HG03280 (cell line): Measurements from ENCODE around the gene EPHA4.

Source experiments
- ATAC-seq: cut with Tn5 transposase; IDR thresholded peaks from one replicate; pipeline ENCODE4 v1.9.1; 2021; ENCODE audit warnings: mild to moderate bottlenecking, moderate library complexity; ENCODE audit not compliant: unreplicated experiment

The EPHA4 gene

DNA sequence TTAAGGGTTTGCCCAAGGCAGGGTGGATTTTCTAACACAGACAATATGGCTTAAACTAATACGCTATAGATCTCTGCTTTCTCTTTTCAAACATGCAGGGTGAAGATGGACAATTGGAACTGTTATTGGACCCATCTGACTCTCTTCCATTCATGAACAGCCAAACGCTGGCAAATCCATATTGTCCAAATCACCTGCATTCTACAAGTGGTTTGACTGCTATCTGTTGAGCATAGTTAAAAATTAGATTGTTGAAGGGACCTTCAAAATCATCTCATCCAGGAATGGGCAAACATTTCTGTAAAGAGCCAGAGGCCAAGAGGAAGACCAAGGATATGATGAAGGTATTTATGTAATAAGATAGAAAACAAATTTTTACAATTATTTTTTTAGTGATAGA lies 65.6 kb downstream of the EPHA4 start:
- no peak for ATAC-seq

DNA sequence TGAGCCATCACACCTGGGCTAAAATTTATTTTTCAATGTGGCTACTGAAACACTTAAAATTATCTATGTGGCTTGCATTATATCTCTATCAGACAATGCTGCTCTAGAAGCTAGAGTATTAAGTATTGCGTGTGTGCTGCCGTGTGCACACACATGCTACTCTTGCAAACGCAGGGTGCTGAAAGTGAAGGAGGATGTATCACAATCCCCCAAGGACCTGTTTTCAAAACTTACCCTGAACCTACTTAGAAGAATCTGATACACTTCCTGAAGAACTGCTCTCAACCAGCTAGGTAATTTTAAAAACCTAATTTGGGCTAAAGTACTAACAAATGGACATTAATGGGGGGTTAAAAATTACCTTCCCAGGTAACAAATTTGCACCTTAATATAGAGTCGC lies 66.5 kb downstream of the EPHA4 start:
- no peak for ATAC-seq

DNA sequence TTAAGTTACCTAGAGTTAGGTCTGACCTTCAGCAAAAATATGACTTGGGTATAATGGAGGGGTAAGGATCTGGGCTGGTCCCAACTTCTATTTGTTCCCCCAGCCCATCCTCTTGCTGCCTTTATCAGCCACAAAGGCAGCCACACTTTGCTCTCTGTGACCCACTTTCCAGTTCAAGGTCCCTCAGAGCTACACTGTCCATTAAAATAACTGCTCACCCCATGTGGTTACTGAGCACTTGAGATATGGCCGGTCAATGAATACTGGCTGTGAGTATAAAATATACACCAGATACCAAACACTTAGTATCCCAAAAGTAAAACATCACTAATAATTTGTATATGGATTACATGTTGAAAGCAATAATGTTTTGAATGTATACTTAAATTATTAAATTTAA lies 67.2 kb downstream of the EPHA4 start:
- no peak for ATAC-seq

DNA sequence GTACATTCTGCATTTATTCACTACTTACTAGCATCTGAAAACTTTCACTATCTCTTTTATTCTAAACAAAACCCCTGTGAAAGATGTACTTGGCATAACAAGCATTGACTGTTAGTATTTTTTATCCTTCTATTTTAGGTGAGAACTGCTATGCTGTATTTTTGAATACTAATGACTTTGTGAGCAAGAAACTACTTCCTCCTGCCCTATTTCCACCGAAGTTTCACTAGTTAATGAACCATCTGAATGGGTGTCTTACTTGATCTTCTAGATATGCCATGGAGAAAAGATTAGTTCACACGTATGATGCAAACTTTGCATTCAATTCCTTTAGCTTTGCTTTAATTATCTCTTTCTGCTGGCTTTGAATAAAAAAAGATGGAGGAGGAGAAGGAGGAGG lies 68.1 kb downstream of the EPHA4 start:
- no peak for ATAC-seq

DNA sequence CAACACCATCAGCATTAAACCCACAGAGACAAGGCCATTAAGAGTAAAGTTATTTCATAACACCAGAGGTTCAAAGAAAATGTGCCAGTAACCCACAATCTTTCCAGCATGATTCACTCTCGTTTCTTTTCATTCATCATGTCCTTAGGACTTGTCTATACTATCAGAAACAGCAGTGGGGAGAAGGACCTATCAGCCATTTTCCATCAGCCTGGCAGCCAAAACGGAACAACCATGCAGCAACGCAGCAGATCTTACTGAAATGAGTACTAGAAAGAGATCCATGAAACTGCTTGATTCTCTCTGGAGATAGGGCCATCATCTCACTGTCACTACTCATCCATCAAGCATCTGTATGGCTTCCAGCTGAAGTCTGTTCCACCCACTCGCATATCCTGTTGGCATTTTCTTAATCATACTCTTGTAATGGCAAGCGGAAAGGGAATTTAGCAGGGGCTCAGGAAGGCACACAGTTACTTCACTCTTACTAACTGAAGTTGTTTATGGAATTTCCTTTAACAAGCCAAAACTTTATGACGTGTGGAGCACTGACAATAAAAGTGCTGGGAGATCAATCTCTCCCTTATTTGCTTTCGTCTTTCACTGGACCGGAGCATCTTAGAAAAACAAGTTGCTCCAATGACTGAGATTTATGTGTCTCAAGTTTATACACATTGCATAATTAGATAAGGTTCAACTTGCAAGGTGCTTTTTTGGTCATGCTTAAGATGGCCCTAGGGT lies 69.7 kb downstream of the EPHA4 start:
- no peak for ATAC-seq

DNA sequence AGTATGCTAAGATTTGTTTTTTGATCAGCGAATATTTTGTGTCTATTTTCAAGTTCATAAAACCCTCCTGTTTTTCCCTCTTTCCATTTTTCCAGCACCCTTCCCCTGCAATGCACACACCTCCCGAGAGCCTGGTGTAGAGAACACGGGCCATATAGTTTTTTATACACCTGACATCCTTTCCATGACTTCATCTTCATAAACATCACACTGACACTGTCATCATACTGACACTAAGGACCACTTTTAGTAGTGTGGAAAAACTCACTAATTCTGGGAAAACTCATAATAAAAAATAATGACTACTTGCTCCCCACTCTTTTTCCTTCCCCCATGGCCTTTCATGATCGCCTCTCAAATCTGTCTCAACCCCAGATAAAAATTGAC lies 70.2 kb downstream of the EPHA4 start:
- no peak for ATAC-seq

DNA sequence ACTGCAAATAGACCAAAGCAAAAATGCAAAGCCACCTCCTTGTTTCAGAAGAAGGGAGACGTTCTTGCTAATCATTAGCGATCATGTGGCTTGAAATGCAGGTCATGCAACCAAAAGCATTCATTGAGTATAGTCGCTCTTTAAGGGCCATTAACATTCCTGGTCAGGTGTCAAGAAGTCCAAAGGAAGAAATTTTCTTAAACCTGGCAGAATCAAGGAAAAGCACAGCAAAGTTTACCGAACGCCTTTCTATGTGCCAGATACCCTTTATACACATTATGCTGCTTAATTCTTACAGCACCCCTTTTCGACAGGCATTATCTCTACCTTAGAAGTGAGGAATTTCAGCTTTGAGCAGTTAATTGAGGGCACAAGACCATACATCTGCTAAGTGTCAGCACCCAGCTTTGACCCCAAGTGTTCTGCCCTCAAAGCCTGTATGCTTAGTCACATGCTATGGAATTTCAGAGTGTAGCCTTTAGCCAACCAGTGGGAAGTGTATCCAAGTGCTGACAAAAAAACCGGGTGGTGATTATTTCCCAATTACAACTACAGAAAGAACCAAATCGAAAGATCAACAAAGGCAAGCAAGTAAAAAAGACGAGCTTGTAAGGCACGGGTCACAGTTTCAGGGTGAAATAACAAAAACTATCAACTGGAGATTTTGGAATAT lies 70.8 kb downstream of the EPHA4 start:
- no peak for ATAC-seq

DNA sequence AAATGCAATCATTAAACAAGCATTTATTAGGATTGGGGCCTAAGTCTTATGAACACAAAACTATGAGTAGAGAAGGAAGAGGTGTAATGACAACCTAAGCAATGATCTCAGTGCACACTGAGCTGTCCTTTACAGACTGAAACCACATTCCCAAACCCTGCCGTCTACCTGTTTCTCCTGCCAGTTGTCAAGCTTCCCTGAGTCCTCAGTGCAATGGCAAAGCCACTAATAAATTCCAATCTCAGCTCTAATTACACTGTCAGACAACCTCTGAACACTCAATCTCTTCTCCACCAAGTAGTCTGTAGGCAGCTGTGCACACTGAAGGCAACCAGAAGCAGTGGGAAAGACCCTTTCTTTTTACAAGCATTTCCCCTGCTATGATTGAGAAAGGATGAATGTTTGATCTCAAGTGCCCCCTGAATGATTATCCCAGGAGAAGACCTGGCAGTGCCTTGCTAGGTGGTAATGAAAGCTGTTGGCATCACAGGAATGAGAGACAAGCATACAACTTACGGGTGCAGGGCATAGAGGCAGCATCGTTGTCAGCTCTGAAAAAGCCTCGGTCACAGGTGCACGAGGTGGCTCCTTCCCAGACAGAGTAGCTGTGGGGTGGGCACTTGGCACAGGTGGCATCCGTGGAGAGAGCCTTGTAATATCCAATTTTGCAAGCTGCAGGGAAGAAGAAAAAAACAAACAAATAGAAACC lies 71.4 kb downstream of the EPHA4 start:
- no peak for ATAC-seq

DNA sequence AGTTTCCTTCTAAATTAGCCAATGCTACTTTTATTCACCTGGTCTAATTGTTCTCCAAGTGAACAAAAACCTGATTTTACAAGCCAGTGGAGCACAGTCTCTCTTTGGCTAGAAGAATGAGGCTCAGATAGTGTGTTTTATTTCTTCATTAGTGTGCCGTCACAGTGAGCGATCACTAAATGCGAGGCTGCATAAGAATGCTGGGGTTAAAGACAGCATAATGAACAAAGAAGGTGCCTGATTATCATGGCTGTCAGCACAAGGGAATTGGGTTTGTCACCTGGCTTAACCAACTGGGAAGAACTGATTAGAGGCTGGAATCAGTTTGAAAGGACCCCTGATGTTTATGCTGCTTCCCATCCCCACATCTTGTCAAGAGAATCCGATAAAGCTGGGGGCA lies 76.4 kb downstream of the EPHA4 start:
- ATAC-seq, result no peak

DNA sequence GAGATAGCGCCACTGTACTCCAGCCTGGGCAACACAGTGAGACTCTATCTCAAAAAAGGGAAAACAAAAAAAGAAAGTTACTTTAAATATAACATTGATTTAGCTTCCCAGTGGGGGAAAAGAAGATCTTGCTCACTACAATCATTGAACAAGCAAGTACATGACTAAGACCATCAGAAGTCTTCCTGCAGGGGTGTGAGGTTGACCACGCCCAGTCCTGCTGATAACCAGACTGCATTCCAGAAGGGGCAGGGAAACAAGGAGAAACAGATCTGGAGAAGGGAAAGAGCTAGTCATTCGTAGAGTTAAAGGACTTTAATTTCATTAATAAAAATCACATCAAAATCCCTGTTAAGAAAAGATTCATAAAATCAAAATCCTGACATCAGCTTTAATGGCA lies 77.5 kb downstream of the EPHA4 start:
- ATAC-seq, result no peak

DNA sequence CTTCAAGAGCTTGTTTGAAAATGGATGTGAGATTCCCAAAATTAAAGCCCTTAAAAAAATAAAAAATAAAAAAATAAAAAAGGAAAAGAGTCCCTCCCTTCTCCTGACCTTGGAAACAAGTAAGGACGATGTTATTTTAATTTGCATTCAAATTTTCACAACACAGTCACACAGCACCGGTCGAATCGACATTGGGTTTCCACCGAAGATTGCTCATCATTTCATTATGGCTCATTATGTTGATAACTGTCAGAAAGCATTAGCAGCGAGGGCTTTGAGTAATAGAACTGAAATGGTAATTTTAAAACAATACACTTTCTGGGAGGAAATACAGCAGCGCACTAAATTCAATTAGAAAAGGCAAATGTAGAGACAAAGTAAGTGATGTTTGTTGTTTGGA lies 78.7 kb downstream of the EPHA4 start:
- no peak for ATAC-seq

DNA sequence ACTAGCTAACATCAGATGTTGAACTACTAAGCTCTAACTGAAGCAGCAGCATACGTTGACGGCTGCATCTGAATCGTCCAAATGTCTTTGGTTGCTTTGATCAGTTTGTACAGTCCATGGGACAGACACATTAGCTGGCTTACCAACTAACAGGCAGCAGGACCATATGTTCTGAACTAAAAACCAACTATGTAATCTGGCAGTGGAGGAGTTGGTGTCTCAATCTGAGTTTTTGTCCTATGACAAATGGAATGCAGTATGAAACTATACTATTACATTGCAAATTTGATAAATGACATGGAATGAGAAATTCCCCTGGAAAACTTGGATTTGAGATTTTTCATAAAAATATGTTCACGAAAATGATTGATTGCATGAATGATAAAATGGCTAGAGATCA lies 79.5 kb downstream of the EPHA4 start:
- no peak for ATAC-seq

DNA sequence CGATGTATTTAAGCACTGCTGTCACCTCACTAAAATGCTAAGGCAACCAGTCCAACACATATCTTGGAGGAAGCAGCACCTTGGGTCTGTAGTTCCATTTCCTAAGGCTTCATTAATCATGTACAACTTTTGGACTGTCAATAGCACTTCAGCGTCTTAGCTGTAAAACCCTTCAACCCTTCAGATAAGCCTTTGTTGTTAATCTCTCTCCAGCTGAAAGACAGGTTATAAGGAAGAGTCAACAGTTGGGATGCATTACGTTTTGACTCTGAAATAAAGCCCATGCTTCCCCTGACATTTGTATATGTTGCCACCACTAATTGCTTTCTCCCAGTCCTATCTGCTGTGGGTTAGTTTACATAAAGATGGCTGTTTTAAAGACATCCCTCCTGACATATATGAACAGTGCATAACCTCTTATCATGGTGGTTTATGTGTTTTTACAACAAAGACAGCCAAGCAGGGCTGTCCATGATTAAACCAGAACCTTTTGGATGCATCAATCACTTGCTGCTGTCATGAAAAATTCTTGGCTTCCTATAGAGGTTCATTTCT lies 81.5 kb downstream of the EPHA4 start:
- ATAC-seq, result no peak

DNA sequence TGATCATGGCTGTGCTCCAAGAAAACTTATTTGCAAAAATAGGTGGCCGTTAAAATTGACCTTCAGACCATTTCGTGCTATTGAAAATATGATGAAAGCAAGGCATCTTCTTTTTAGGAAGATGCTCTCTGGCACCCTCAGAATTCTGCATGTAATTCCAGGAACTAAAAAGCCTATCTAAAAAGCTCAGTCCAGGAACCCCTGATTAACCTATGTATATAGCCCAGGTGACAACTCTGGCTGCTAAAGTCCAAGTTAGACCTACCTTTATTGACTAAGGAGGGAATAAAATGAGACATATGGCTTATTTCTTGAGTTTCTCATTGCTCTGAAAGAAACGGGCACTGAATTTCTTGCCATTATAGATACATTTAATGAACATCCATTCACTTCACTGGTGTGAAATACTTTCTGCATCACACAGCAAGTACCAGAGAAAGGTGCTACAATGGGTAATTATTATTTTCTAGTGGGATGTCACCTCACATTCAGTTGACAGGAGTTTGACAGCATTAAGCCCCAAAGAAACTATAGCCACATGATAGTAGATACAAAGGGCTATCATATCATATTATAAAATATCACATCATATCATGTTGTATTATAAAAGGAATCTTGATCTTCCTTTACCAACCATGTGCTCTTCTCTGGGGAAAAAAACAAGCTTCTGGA lies 83.8 kb downstream of the EPHA4 start:
- ATAC-seq, result no peak

DNA sequence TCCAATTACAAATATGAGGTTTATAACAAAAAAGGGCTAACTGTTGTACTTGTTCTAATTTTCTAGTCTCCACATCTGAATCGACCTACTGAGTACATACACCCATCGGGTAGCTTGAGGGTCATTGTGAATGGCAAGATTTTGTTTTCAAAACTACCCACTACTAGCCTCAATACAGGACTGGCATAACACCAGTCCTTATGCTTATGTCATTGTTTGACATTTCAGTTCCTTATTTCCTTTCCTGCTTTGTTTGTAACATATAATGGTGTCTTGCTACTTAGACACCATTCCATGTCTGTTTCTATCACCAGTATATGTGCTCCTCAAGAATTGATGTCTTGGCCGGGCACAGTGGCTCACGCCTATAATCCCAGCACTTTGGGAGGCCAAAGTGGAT lies 86.0 kb downstream of the EPHA4 start:
- no peak for ATAC-seq

DNA sequence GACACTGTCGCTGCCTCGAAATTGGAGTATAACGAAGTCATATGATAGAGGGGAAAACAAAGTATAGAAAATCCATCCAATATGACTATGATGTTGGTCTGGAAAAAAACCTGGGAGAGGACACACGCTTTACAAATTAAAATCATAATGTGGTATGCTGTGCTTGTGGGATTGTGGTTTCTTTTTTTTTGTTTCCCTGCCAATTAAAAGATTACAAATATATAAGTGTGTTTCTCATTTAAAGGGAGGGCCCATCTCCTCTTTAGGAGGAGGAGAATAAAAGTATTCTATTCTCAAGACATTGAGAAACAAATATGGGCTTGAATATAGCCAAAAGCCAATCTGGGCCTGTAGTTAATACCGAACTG lies 86.6 kb downstream of the EPHA4 start:
- no peak for ATAC-seq

DNA sequence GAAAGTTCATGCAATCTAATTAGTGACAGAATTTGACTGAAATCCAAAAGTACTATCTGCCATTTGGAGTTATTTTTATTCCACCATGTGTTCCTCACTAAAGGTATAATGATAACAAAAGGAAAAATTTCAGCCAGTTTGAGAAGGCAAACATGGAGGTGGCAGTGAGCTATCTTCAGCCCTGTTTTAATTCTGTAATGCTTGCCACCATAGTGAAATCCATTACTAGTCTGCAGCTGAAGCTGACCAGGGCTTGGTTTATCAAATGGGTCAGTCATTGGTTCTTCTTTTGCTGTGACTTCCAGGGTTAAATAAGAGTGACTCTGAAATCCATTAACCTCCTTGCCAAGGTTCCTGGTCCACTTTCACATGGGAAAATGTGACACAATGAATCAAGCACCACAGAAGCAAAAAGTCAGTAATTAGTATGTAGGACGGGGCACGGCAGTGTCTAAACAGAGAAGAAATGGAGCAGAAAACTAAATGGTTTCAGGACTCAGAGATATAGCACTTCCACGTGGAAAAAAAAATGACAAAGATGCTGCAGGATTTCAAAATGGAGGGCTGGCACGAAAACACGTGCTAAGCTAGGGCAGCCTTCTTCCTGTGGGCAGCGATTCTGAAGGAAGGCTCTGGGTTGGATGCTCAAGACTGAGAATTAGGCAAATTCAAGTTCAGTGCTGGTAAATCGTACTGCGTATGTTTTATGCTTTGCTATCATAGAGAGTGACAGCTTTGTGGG lies 87.2 kb downstream of the EPHA4 start:
- no peak for ATAC-seq

DNA sequence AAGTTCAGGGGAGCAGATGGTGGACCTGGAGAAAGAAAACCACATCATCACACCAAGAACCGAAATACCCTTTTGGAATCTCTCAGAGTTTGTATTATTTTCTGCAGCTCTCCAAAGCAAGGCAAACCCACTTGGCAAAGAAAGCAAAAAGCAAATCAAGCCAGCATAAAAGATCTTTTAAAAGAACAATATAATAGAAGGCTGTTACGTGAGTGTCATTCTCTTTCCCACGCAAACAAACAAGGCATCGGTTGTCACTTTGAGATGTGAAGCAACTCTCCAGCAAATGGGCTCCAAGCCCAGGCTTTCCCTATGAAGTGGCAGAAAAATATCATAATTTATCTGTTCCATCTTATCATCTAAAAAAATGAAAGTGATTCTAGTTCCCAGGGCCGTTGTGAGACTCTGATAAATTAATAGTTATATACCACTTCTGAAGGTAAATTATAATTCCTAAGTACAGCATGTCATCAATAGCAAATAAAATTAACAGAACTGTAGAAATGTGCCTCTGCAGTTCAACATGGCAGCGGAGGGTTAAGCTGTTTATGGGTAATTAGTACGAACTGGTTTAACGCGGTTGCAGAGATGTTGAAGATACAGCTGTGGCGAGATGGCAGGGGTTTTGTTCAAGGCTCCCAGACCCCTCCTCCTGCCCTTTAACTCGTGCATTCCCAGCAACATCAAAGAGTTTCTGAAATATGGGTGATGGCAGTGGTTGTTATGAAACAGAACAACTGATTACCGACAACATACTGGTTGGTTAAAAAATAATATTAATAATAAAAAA lies 89.2 kb downstream of the EPHA4 start:
- ATAC-seq, result no peak

DNA sequence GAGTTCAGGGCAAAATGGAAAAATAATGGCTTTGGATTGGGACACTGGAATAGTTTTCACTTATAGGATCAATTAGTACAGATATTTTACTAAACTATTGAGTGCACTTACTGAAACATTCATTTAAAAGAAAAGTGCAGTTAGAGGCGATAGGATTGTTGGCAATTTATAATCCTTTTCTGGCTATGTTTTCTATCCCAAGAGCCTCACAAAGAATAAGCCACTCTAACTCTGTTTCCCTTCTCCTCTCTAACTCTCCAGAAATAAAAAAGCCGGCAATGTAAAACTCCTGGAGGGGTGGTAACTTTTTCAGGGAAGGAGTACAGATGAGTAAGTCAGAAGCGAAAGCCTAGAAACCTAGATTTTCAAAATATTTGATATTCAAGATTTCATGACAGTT lies 91.3 kb downstream of the EPHA4 start:
- no peak for ATAC-seq

DNA sequence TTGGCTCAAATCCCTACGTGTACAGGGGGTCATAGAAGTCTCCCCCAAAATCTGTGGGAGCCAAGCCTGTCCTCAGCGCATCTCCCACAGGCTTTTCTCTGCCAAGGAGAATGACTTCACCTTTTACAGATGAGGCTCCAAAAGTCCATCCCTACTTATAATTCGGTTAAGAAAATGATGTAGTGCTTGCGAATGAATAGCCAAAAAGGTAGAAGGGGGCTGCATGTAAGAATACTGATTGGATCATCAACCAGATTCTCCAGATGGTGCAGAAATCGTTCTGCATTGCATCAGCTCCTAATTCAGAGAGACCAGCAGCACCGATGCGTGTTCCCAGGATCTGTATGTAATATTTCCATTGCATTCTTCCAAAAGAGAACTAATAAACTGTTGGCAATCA lies 91.9 kb downstream of the EPHA4 start:
- ATAC-seq, result no peak
